DND-41 (cell line): Measurements from ENCODE around the gene COL25A1.

Experiments used
- CTCF ChIP-seq: IDR thresholded peaks from 2 replicates; pipeline ENCODE4 v1.5.1; 2012; ENCODE audit warnings: borderline replicate concordance, low read length, moderate library complexity, mild to moderate bottlenecking; ENCODE audit not compliant: poor library complexity, severe bottlenecking; ENCODE audit errors: extremely low read depth
- EZH2 ChIP-seq: IDR thresholded peaks from 3 replicates; pipeline ENCODE4 v1.6.1; 2012; ENCODE audit warnings: borderline replicate concordance, low read depth, mild to moderate bottlenecking, moderate library complexity, low read length, inconsistent platforms; ENCODE audit not compliant: severe bottlenecking

DNA sequence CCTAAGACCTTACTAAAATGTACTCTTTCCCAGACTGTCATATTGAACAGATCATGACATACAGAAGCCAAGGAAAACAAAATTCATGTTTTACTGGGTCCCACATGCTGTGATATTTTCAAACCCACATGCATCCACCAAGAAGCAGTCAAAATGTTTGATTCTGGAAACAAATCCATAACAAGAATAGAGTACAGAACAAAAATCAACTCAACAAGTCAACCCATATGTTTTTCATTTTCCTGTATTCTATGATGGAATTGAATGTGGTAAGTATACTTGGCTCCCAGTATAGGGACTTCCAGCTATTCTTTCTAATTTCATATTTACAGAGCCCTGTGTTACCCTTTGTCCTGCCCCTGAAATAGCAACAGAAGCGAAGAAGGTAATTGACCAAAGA lies 106.8 kb downstream of the COL25A1 start:
- TF ChIP-seq CTCF (no peak), EZH2 (no peak)
